ENCODE results near the gene ZNF576. TPM values are rescaled to one million over a fixed set of nuclear protein-coding genes. Genes with fewer than 3 reads are reported as not detected.

Gene ZNF576
- total and polyA plus RNA-seq, 2 of the 13 experiments (the other 11 are each of a cell fraction or from before 2014, with no cell fraction given), result 7.2 to 9.6 TPM

- TF ChIP-seq TEF (CRISPR knock-in tag; IDR thresholded peaks at IDR 0.05) (peak; percentile 84), STAT5B (CRISPR knock-in tag; IDR thresholded peaks at IDR 0.05) (no peak), ZNF263 (CRISPR knock-in tag; IDR thresholded peaks at IDR 0.05) (peak; percentile 67; the same call in 1 of the 2 replicates), ISL2 (CRISPR knock-in tag; IDR thresholded peaks at IDR 0.05) (peak; percentile 51; the same call in 1 of the 2 replicates), ZNF350 (CRISPR knock-in tag; IDR thresholded peaks at IDR 0.05; ENCODE audit: borderline replicate concordance, low read depth) (peak; percentile 91), ZNF530 (CRISPR knock-in tag; IDR thresholded peaks at IDR 0.05; ENCODE audit: low read depth) (no peak), ZNF124 (CRISPR knock-in tag; IDR thresholded peaks at IDR 0.05) (peak; percentile 81; the same call in 1 of the 2 replicates), ZNF33B (CRISPR knock-in tag; IDR thresholded peaks at IDR 0.05) (peak; percentile 3; the same call in 1 of the 2 replicates), ZNF430 (CRISPR knock-in tag; IDR thresholded peaks at IDR 0.05) (peak; percentile 76), ZNF331 (CRISPR knock-in tag; IDR thresholded peaks at IDR 0.05) (peak; percentile 68; the same call in 1 of the 2 replicates), CAMTA2 (CRISPR knock-in tag; IDR thresholded peaks at IDR 0.05; ENCODE audit: borderline replicate concordance) (0 out of 2 replicates have a peak, but pooled peaks have one; percentile 76), FOXJ3 (CRISPR knock-in tag; IDR thresholded peaks at IDR 0.05; ENCODE audit: borderline replicate concordance) (peak; percentile 58), MXD1 (CRISPR knock-in tag; IDR thresholded peaks at IDR 0.05) (peak; percentile 92), RBM22 (optimal IDR thresholded peaks at IDR 0.05; ENCODE audit: low read length) (peak; percentile 60), NAIF1 (CRISPR knock-in tag; IDR thresholded peaks at IDR 0.05; ENCODE audit: borderline replicate concordance) (peak; percentile 76; the same call in 1 of the 2 replicates), HHEX (CRISPR knock-in tag; IDR thresholded peaks at IDR 0.05) (no peak), TERF1 (CRISPR knock-in tag; IDR thresholded peaks at IDR 0.05) (no peak), ZNF550 (CRISPR knock-in tag; IDR thresholded peaks at IDR 0.05; ENCODE audit: borderline replicate concordance) (peak; percentile 97), ZNF33A (CRISPR knock-in tag; IDR thresholded peaks at IDR 0.05; ENCODE audit: borderline replicate concordance) (peak; percentile 75; the same call in 1 of the 2 replicates)
Observed at GRCh38 chr19:43619262-43620060, 23.1 kb downstream of the ZNF576 start, which contains the start of gene ZNF428 (continued).
